ENCODE results near the gene NUPR1.

NUPR1 gene

GRCh38 chr16:28497386-28497785, 41.4 kb downstream of the NUPR1 start:
- no peak for TF ChIP-seq FOXM1 (IDR thresholded peaks at IDR 0.05; ENCODE audit: borderline replicate concordance, low read depth)
- TF ChIP-seq TAF1 (IDR thresholded peaks at IDR 0.05; ENCODE audit: low read depth): no peak
- no peak for TF ChIP-seq CREB1 (IDR thresholded peaks at IDR 0.05; ENCODE audit: low read depth)
- TF ChIP-seq ZBTB7A (IDR thresholded peaks at IDR 0.05; ENCODE audit: low read depth): no peak

GRCh38 chr16:28496844-28497243, 41.9 kb downstream of the NUPR1 start:
- no peak for TF ChIP-seq REST (IDR thresholded peaks at IDR 0.05; ENCODE audit: low read depth)
- TF ChIP-seq MAX (IDR thresholded peaks at IDR 0.05): no peak
- no peak for TF ChIP-seq EP300 (IDR thresholded peaks at IDR 0.05; ENCODE audit: borderline replicate concordance)
- TF ChIP-seq USF1 (IDR thresholded peaks at IDR 0.05): no peak
- no peak for TF ChIP-seq CEBPB (IDR thresholded peaks at IDR 0.05)
- no peak for TF ChIP-seq YY1 (IDR thresholded peaks at IDR 0.05; ENCODE audit: low read depth)
- no peak for TF ChIP-seq EGR1 (IDR thresholded peaks at IDR 0.05)
- TF ChIP-seq NFIC (IDR thresholded peaks at IDR 0.05): no peak
- TF ChIP-seq TEAD4 (IDR thresholded peaks at IDR 0.05): no peak
- TF ChIP-seq TCF12 (IDR thresholded peaks at IDR 0.05; ENCODE audit: low read depth): no peak
- no peak for TF ChIP-seq TAF1 (IDR thresholded peaks at IDR 0.05; ENCODE audit: low read depth)
- TF ChIP-seq RAD21 (IDR thresholded peaks at IDR 0.05; ENCODE audit: low read depth): no peak
- no peak for TF ChIP-seq CREB1 (IDR thresholded peaks at IDR 0.05; ENCODE audit: low read depth)
- no peak for TF ChIP-seq FOXM1 (IDR thresholded peaks at IDR 0.05; ENCODE audit: borderline replicate concordance, low read depth)
- TF ChIP-seq ZBTB7A (IDR thresholded peaks at IDR 0.05; ENCODE audit: low read depth): no peak

GRCh38 chr16:28495795-28496749, 42.7 kb downstream of the NUPR1 start:
- TF ChIP-seq ZBTB7A (IDR thresholded peaks at IDR 0.05; ENCODE audit: low read depth): no peak
- no peak for TF ChIP-seq EGR1 (IDR thresholded peaks at IDR 0.05)
- TF ChIP-seq TCF12 (IDR thresholded peaks at IDR 0.05; ENCODE audit: low read depth): no peak
- TF ChIP-seq EP300 (IDR thresholded peaks at IDR 0.05; ENCODE audit: borderline replicate concordance): no peak
- no peak for TF ChIP-seq NFIC (IDR thresholded peaks at IDR 0.05)
- TF ChIP-seq TEAD4 (IDR thresholded peaks at IDR 0.05): no peak
- no peak for TF ChIP-seq CEBPB (IDR thresholded peaks at IDR 0.05)
- no peak for TF ChIP-seq MAX (IDR thresholded peaks at IDR 0.05)
- TF ChIP-seq CREB1 (IDR thresholded peaks at IDR 0.05; ENCODE audit: low read depth): no peak
- no peak for TF ChIP-seq YY1 (IDR thresholded peaks at IDR 0.05; ENCODE audit: low read depth)
- TF ChIP-seq REST (IDR thresholded peaks at IDR 0.05; ENCODE audit: low read depth): no peak
- no peak for TF ChIP-seq RAD21 (IDR thresholded peaks at IDR 0.05; ENCODE audit: low read depth)
- no peak for TF ChIP-seq FOXM1 (IDR thresholded peaks at IDR 0.05; ENCODE audit: borderline replicate concordance, low read depth)

- TF ChIP-seq YY1 (IDR thresholded peaks at IDR 0.05; ENCODE audit: low read depth) (no peak), USF1 (IDR thresholded peaks at IDR 0.05) (no peak), FOXM1 (IDR thresholded peaks at IDR 0.05; ENCODE audit: borderline replicate concordance, low read depth) (no peak), CEBPB (IDR thresholded peaks at IDR 0.05) (no peak), NFIC (IDR thresholded peaks at IDR 0.05) (no peak), TAF1 (IDR thresholded peaks at IDR 0.05; ENCODE audit: low read depth) (no peak), REST (IDR thresholded peaks at IDR 0.05; ENCODE audit: low read depth) (no peak), EP300 (IDR thresholded peaks at IDR 0.05; ENCODE audit: borderline replicate concordance) (no peak), RAD21 (IDR thresholded peaks at IDR 0.05; ENCODE audit: low read depth) (no peak), EGR1 (IDR thresholded peaks at IDR 0.05) (no peak)
These were observed 43.5 kb downstream of the NUPR1 start for GRCh38 chr16:28495098-28495793.
